HG02678 (cell line): ENCODE results near the gene NCR1.
"Not testable (repeated sequence)": the region's sequence is repeated elsewhere in the genome, so short reads cannot be mapped to it uniquely, and the experiment has no call there.

Experiments
- ATAC-seq: cut with Tn5 transposase; IDR thresholded peaks from one replicate; pipeline ENCODE4 v1.9.1; 2021; ENCODE audit warnings: mild to moderate bottlenecking, moderate library complexity; ENCODE audit not compliant: unreplicated experiment

Gene NCR1, protein sequence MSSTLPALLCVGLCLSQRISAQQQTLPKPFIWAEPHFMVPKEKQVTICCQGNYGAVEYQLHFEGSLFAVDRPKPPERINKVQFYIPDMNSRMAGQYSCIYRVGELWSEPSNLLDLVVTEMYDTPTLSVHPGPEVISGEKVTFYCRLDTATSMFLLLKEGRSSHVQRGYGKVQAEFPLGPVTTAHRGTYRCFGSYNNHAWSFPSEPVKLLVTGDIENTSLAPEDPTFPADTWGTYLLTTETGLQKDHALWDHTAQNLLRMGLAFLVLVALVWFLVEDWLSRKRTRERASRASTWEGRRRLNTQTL

DNA sequence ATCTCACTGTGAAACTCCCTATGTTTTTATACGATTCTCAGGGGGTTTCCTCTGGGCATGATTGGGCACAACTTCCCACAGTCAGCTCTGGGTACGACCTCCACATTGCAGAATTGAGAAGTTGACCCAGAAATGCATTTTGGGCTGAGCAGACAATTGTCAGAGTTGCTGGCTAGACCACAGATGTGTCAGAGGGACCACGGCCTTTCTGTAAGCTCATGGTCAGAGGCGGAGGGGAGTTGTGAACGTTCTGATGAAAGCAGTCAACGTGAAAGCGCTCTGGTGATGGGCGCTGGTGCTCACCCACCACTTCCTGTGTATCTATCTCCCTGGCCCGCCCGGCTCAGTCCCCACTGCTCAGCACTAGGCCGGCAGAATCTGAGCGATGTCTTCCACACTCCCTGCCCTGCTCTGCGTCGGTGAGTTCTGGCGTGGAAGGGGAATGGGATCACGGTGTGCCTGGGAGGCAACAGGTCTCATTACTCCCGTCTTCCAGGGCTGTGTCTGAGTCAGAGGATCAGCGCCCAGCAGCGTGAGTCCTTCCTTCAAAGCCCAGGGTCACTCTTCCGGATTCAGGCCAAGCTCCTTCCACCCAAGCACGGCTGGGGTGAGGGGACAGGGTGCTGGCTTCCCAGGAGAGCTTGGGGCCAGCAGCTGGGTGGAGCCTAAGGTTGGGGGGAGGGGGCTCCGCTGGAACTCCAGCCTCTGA is at the start of gene NCR1:
TSS of gene NCR1 (plus strand) at position 346 of the 709 bp plus-strand sequence. CDS start at position 386, 40 bp downstream.
- no peak for ATAC-seq

GRCh38 chr19:54858476-54858875 is 47.5 kb upstream of the NCR1 start:
- not testable (repeated sequence) for ATAC-seq

DNA sequence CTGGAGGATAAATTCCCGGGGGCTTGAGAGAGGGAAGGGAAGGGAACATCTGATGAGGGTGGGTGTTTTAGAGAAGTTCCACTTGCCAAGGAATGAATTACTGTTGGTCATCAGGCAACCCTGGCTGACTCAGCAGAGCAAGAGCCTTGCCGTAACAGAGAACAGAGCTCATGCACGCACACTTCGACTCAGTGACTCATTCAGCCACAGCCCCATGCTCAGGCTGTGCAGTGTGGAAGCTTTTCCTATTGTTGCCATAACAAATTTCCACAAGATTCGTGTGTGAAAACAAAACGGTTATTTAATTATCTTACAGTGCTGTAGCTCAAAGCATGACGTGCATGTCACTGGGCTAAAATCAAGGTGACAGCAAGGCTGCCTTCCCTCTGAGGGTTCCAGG is 46.5 kb upstream of the NCR1 start:
- ATAC-seq, result not testable (repeated sequence)

- not testable (repeated sequence) for ATAC-seq
Measured at GRCh38 chr19:54863459-54863858, 42.5 kb upstream of the NCR1 start.

GRCh38 chr19:54871696-54872095 is 34.3 kb upstream of the NCR1 start:
- ATAC-seq, result no peak

DNA sequence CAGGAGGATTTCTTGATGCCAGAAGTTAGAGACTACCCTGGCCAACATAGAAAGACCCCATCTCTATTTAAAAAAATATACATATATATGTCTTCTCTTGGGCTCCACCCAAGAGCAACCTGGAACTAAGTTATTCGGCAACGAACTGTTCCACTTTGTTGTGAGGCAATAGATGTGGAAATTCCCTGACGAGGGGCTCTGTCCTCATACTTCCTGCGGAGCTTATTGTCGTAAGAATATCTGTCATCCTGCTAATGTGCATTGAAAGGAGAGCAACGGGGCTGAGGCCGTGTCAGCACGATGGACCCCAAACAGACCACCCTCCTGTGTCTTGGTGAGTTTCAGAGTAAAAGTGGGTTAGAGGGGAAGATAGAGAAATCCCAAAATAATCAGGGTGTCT is 32.0 kb upstream of the NCR1 start, which contains the start of gene FCAR:
TSS of gene FCAR (plus strand) at position 246 of the 400 bp plus-strand sequence. CDS start at position 301, 55 bp downstream.
- ATAC-seq, result no peak

GRCh38 chr19:54875506-54875905 is 30.4 kb upstream of the NCR1 start:
- no peak for ATAC-seq

DNA sequence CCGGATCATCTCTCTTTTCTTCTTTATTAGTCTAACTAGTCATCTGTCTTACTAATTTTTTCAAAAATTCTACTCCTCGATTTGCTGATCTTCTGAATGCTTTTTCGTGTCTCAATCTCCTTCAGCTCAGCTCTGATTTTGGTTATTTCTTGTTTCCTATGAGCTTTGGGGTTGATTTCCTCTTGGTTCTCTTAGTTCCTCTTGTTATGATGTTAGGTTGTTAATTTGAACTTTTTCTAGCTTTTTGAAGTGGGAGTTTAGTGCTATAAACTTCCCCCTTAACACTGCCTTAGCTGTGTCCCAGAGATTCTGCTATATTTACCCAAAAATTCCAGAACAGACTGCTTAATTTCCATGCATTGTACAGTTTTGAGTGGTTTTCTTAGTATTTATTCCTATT is 28.5 kb upstream of the NCR1 start:
- no peak for ATAC-seq

DNA sequence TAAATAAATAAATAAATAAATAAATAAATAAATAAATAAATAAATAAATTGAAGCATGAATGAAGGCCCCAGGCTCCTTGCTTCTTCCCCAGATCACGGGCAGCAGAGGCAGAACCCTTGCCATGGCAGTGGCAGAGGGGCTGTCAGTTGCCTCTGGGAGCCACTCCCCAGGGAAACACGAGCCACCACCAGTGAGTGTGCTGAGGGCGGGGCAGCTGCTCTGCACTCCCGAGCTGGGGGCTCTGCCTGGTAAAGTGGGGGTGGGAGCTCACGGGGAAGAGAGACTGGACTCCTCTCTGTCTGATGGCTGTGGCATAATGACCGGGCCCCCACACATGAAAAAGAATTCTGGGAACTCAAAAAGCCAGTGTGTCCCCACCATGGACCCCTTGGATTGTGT is 24.1 kb upstream of the NCR1 start:
- no peak for ATAC-seq

GRCh38 chr19:54882758-54883157 is 23.2 kb upstream of the NCR1 start:
- no peak for ATAC-seq

GRCh38 chr19:54883228-54883627 is 22.7 kb upstream of the NCR1 start:
- no peak for ATAC-seq

- no peak for ATAC-seq
Measured at GRCh38 chr19:54888239-54888638, 17.7 kb upstream of the NCR1 start.

- no peak for ATAC-seq
Measured at GRCh38 chr19:54889566-54889965, 16.4 kb upstream of the NCR1 start.

- no peak for ATAC-seq
Measured at GRCh38 chr19:54893406-54893805, 12.5 kb upstream of the NCR1 start.

- not testable (repeated sequence) for ATAC-seq
Measured at GRCh38 chr19:54894106-54894505, 11.8 kb upstream of the NCR1 start.

- ATAC-seq, result no peak
Measured at GRCh38 chr19:54896036-54896435, 9.9 kb upstream of the NCR1 start.

DNA sequence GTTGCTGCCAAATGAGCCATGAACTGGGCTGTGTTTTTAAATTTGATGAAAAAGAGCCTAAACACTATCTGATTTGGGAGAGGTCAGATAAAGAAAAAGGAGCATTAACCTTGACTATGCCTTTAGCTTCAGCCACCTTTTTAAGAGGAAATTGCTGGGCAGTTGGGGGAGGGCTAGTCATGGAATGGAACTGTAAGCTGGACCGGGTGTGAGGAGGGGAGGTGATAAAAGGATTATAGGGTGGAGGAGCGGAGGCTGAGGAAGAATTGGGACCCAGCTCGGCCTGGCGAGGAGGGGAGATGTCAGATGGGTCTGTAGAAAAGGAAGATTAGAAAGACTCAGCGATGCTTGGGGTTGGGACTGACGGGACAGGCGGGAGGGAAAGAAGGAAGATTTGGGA is 7.3 kb upstream of the NCR1 start:
- ATAC-seq, result not testable (repeated sequence)

GRCh38 chr19:54899646-54900045 is 6.3 kb upstream of the NCR1 start:
- not testable (repeated sequence) for ATAC-seq

DNA sequence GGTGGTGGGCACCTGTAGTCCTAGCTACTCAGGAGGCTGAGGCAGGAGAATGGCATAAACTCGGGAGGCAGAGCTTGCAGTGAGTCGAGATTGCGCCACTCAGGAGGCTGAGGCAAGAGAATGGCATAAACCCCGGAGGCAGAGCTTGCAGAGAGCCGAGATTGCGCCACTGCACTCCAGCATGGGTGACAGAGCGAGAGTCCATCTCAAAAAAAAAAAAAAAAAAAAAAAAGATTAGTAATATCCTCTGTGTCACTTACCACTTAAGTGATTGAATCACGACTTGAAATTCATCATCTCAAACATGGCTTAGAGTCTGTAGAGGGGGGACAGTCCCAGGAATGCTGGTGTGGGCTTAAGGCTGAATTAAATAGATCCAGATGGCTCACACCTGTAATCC is 4.8 kb upstream of the NCR1 start:
- not testable (repeated sequence) for ATAC-seq

- ATAC-seq, result no peak
Measured at GRCh38 chr19:54902061-54902460, 3.9 kb upstream of the NCR1 start.

- no peak for ATAC-seq
Measured at GRCh38 chr19:54903303-54903702, 2.6 kb upstream of the NCR1 start.

- not testable (repeated sequence) for ATAC-seq
Measured at GRCh38 chr19:54904261-54904660, 1.7 kb upstream of the NCR1 start.
